ENCODE measurements around the gene STPG4. TPM values are rescaled to one million over a fixed set of nuclear protein-coding genes. Genes with fewer than 3 reads are reported as not detected.

STPG4 gene
- total RNA-seq, 1 experiment from 2014 or later = not detected

GRCh38 chr2:47072728-47073191, 82.3 kb downstream of the STPG4 start:
- Mint-ChIP-seq H3K36me3 (ENCODE audit: insufficient read depth, unreplicated experiment) (peaks cover 26% of the 10 kb centered on the region), H3K27ac (ENCODE audit: low read depth, unreplicated experiment) (no peak overlapping the region), H3K27me3 (ENCODE audit: insufficient read depth, unreplicated experiment) (no peaks in the 10 kb centered on the region), H3K9me3 (ENCODE audit: unreplicated experiment) (no peaks in the 10 kb centered on the region), H3K4me1 (ENCODE audit: insufficient read depth, unreplicated experiment) (peaks cover 27% of the 10 kb centered on the region), H3K4me3 (ENCODE audit: unreplicated experiment) (no peak overlapping the region)
- no TSS peak for BruUV-seq (replicated peaks)
- TF ChIP-seq CTCF (IDR thresholded peaks at IDR 0.05; ENCODE audit: unreplicated experiment) = no peak
- ChIA-PET POLR2A (interaction anchor here (0.5 kb wide), 1 partner anchor 156 kb away, joined by 3 read pairs; no protein-coding TSS in a partner anchor), CTCF (interaction anchor here (0.6 to 1.4 kb wide), 2 partner anchors 201 to 245 kb away, joined by 3 read pairs; no protein-coding TSS in a partner anchor)
- intact Hi-C loops (cut with micrococcal nuclease) = no loop called here
- DNase-seq (ENCODE audit: unreplicated experiment) = no peak

GRCh38 chr2:47072018-47072691, 83.0 kb downstream of the STPG4 start:
- TF ChIP-seq CTCF (IDR thresholded peaks at IDR 0.05; ENCODE audit: unreplicated experiment) = no peak
- DNase-seq (ENCODE audit: unreplicated experiment) = no peak
- Mint-ChIP-seq H3K36me3 (ENCODE audit: insufficient read depth, unreplicated experiment) (peaks cover 26% of the 10 kb centered on the region), H3K27me3 (ENCODE audit: insufficient read depth, unreplicated experiment) (no peaks in the 10 kb centered on the region), H3K27ac (ENCODE audit: low read depth, unreplicated experiment) (no peak overlapping the region), H3K4me3 (ENCODE audit: unreplicated experiment) (no peak overlapping the region), H3K4me1 (ENCODE audit: insufficient read depth, unreplicated experiment) (peaks cover 22% of the 10 kb centered on the region), H3K9me3 (ENCODE audit: unreplicated experiment) (no peaks in the 10 kb centered on the region)
- ChIA-PET POLR2A (interaction anchor here (0.5 kb wide), 1 partner anchor 157 kb away, joined by 3 read pairs; no protein-coding TSS in a partner anchor), CTCF (interaction anchor here (1.4 kb wide), 1 partner anchor 201 kb away, joined by 3 read pairs; no protein-coding TSS in a partner anchor)
- intact Hi-C loops (cut with micrococcal nuclease) = no loop called here
- BruUV-seq (replicated peaks) = no TSS peak

GRCh38 chr2:47070920-47071824, 83.9 kb downstream of the STPG4 start:
- Mint-ChIP-seq H3K27ac (ENCODE audit: low read depth, unreplicated experiment) (no peak overlapping the region), H3K27me3 (ENCODE audit: insufficient read depth, unreplicated experiment) (no peaks in the 10 kb centered on the region), H3K4me1 (ENCODE audit: insufficient read depth, unreplicated experiment) (peaks cover 13% of the 10 kb centered on the region), H3K4me3 (ENCODE audit: unreplicated experiment) (no peak overlapping the region), H3K9me3 (ENCODE audit: unreplicated experiment) (no peaks in the 10 kb centered on the region), H3K36me3 (ENCODE audit: insufficient read depth, unreplicated experiment) (peaks cover 18% of the 10 kb centered on the region)
- DNase-seq (ENCODE audit: unreplicated experiment) = peak; percentile 73
- BruUV-seq (replicated peaks) = no TSS peak
- ChIA-PET POLR2A (no interaction called here), CTCF (no interaction called here)
- intact Hi-C loops (cut with micrococcal nuclease) = no loop called here
- no peak for TF ChIP-seq CTCF (IDR thresholded peaks at IDR 0.05; ENCODE audit: unreplicated experiment)

All from MCF 10A (cell line).